Measurements from ENCODE around the gene BBS9.
"Not testable (repeated sequence)": the region's sequence is repeated elsewhere in the genome, so short reads cannot be mapped to it uniquely, and the experiment has no call there.

- TF ChIP-seq, protein P1, sequence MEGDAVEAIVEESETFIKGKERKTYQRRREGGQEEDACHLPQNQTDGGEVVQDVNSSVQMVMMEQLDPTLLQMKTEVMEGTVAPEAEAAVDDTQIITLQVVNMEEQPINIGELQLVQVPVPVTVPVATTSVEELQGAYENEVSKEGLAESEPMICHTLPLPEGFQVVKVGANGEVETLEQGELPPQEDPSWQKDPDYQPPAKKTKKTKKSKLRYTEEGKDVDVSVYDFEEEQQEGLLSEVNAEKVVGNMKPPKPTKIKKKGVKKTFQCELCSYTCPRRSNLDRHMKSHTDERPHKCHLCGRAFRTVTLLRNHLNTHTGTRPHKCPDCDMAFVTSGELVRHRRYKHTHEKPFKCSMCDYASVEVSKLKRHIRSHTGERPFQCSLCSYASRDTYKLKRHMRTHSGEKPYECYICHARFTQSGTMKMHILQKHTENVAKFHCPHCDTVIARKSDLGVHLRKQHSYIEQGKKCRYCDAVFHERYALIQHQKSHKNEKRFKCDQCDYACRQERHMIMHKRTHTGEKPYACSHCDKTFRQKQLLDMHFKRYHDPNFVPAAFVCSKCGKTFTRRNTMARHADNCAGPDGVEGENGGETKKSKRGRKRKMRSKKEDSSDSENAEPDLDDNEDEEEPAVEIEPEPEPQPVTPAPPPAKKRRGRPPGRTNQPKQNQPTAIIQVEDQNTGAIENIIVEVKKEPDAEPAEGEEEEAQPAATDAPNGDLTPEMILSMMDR (IDR thresholded peaks at IDR 0.05) = not testable (repeated sequence)
- not testable (repeated sequence) for TF ChIP-seq POLR2A (IDR thresholded peaks at IDR 0.05)
These were observed 34.6 kb upstream of the BBS9 start for GRCh38 chr7:33094745-33095275.

All from right lobe of liver (tissue), 4 donors.